Naive thymus-derived CD8-positive, alpha-beta T cell (primary cell): ENCODE data around the gene MGA. TPM values are rescaled to one million over a fixed set of nuclear protein-coding genes. Genes with fewer than 3 reads are reported as not detected.

ENCODE experiments used
- ATAC-seq, 2 donors: fragments of 150-1000 bp; cut with Tn5 transposase in 1 of 2; sonication (Bioruptor Pico), chemical (Tn5 transposase) in 1 of 2; 1 replicate in 1 of 2; 2 replicates in 1 of 2; pipeline ENCODE4 v1.10.0; 2021; ENCODE audit warnings: mild to moderate bottlenecking in 2 of 2, moderate library complexity in 2 of 2
- POLR2A ChIA-PET: fragments of 350-600 bp; sonication (Branson Sonifier 250); formaldehyde crosslinking; loops from one replicate; lab custom pipeline; 2021; ENCODE audit warnings: antibody characterized with exemption; lab: Charles Lee
- DNase-seq, 10 donors: peaks; one replicate each; pipeline versions ENCODE4 v3.0.0 to v3.0.0-alpha.2; 2020 to 2022
- H3K27ac Mint-ChIP-seq, 10 donors: one replicate each; pipeline ENCODE4 v1.8.0; 2020 to 2022; ENCODE audit warnings: mild to moderate bottlenecking in 10 of 10, mixed read lengths in 10 of 10, moderate library complexity in 4 of 10, inconsistent platforms in 1 of 10
- H3K27me3 Mint-ChIP-seq, 5 donors: one replicate each; pipeline ENCODE4 v1.8.0; 2021 to 2022; ENCODE audit warnings: mixed read lengths in 5 of 5
- H3K36me3 Mint-ChIP-seq, 3 donors: one replicate each; pipeline ENCODE4 v1.8.0; 2020 to 2022; ENCODE audit warnings: mixed read lengths in 3 of 3, mild to moderate bottlenecking in 2 of 3, inconsistent platforms in 1 of 3
- H3K4me1 Mint-ChIP-seq, 4 donors: one replicate each; pipeline ENCODE4 v1.8.0; 2021 to 2022; ENCODE audit warnings: mixed read lengths in 4 of 4
- H3K4me3 Mint-ChIP-seq, 10 donors: one replicate each; pipeline ENCODE4 v1.8.0; 2020 to 2022; ENCODE audit warnings: mild to moderate bottlenecking in 10 of 10, mixed read lengths in 10 of 10, moderate library complexity in 6 of 10, inconsistent platforms in 1 of 10
- H3K9me3 Mint-ChIP-seq, 9 donors: one replicate each; pipeline ENCODE4 v1.8.0; 2020 to 2022; ENCODE audit warnings: mixed read lengths in 9 of 9, mild to moderate bottlenecking in 3 of 9, inconsistent platforms in 1 of 9, moderate library complexity in 1 of 9
- polyA plus RNA-seq, 3 donors: library from polyadenylated mRNA; unstranded; fragments of 300-500 nt; fragmentation: Illumina TruSeq; gene quantifications; one replicate each; pipeline ENCODE4 v1.2.3, GENCODE V29; 2021
- total RNA-seq, 8 experiments: library from RNA in 2 of 8; stranded (reverse) in 2 of 8; gene quantifications; one replicate each; pipeline ENCODE4 v1.2.3 and lab custom pipeline; 2021 to 2026

The MGA gene
- total and polyA plus RNA-seq, 5 experiments from 2014 or later: 12.2 to 67.6 (median 20.6) TPM

- Mint-ChIP-seq H3K36me3 (peaks cover 0 to 17% (median 3%) of the 10 kb centered on the region in 3 donors), H3K4me1 (peaks cover 34 to 76% (median 75%) of the 10 kb centered on the region in 4 donors), H3K27ac (peak overlapping the region in 5 of 10 donors; percentile 37 to 85 (median 74)), H3K27me3 (no peaks in the 10 kb centered on the region), H3K9me3 (no peaks in the 10 kb centered on the region), H3K4me3 (peak overlapping the region in 2 of 10 donors; percentile 9 to 26)
- ATAC-seq: no peak
- DNase-seq: no peak
- POLR2A ChIA-PET: interaction anchor here (0.6 to 1.4 kb wide), 3 partner anchors 10 to 274 kb away, joined by 3 read pairs; partner anchors contain the start of gene MGA
These were observed 29.6 kb downstream of the MGA start for GRCh38 chr15:41689834-41690233.

- peak overlapping the region in 8 of 10 donors; percentile 24 to 85 (median 44) for H3K27ac Mint-ChIP-seq
- ATAC-seq: peak in 1 of 2 donors; percentile 22
- no peaks in the 10 kb centered on the region for H3K9me3 Mint-ChIP-seq
- no peaks in the 10 kb centered on the region for H3K27me3 Mint-ChIP-seq
- peaks cover 36 to 82% (median 79%) of the 10 kb centered on the region in 4 donors for H3K4me1 Mint-ChIP-seq
- H3K4me3 Mint-ChIP-seq: peak overlapping the region in 4 of 10 donors; percentile 9 to 31 (median 14)
- POLR2A ChIA-PET: interaction anchor here (0.6 to 1.4 kb wide), 4 partner anchors 11 to 221 kb away, joined by 3 to 5 read pairs (median 3); partner anchors contain the start of gene MGA
- H3K36me3 Mint-ChIP-seq: peaks cover 0 to 10% (median under 1%) of the 10 kb centered on the region in 3 donors
- DNase-seq: no peak
These were observed 30.4 kb downstream of the MGA start for GRCh38 chr15:41690636-41691035.

GRCh38 chr15:41691471-41691870, 31.3 kb downstream of the MGA start:
- H3K27me3 Mint-ChIP-seq: no peaks in the 10 kb centered on the region
- peak overlapping the region in 8 of 10 donors; percentile 0 to 39 (median 22) for H3K4me3 Mint-ChIP-seq
- POLR2A ChIA-PET: no interaction called here
- ATAC-seq: peak; percentile 15 to 51
- peaks cover 40 to 83% (median 81%) of the 10 kb centered on the region in 4 donors for H3K4me1 Mint-ChIP-seq
- peak overlapping the region; percentile 15 to 88 (median 57) for H3K27ac Mint-ChIP-seq
- peaks cover 0 to 10% (median under 1%) of the 10 kb centered on the region in 3 donors for H3K36me3 Mint-ChIP-seq
- no peak for DNase-seq
- H3K9me3 Mint-ChIP-seq: no peaks in the 10 kb centered on the region

GRCh38 chr15:41692049-41692448, 31.8 kb downstream of the MGA start:
- H3K9me3 Mint-ChIP-seq: no peaks in the 10 kb centered on the region
- H3K4me1 Mint-ChIP-seq: peaks cover 39 to 83% (median 78%) of the 10 kb centered on the region in 4 donors
- H3K4me3 Mint-ChIP-seq: peak overlapping the region in 7 of 10 donors; percentile 6 to 39 (median 22)
- H3K27ac Mint-ChIP-seq: peak overlapping the region; percentile 40 to 88 (median 70)
- H3K27me3 Mint-ChIP-seq: no peaks in the 10 kb centered on the region
- peaks cover 0 to 12% (median 2%) of the 10 kb centered on the region in 3 donors for H3K36me3 Mint-ChIP-seq
- POLR2A ChIA-PET: no interaction called here
- no peak for ATAC-seq
- DNase-seq: no peak

GRCh38 chr15:41693757-41694156, 33.6 kb downstream of the MGA start:
- Mint-ChIP-seq H3K4me1 (peaks cover 31 to 77% (median 64%) of the 10 kb centered on the region in 4 donors), H3K27ac (peak overlapping the region in 6 of 10 donors; percentile 3 to 66 (median 53)), H3K4me3 (no peak overlapping the region), H3K36me3 (peaks cover 0 to 28% (median 3%) of the 10 kb centered on the region in 3 donors), H3K27me3 (no peaks in the 10 kb centered on the region), H3K9me3 (no peaks in the 10 kb centered on the region)
- DNase-seq: no peak
- ATAC-seq: no peak
- POLR2A ChIA-PET: no interaction called here

- H3K9me3 Mint-ChIP-seq: no peaks in the 10 kb centered on the region
- no peaks in the 10 kb centered on the region for H3K27me3 Mint-ChIP-seq
- peak overlapping the region; percentile 20 to 83 (median 70) for H3K27ac Mint-ChIP-seq
- H3K4me1 Mint-ChIP-seq: peaks cover 30 to 67% (median 54%) of the 10 kb centered on the region in 4 donors
- POLR2A ChIA-PET: interaction anchor here (1.2 to 1.4 kb wide), 2 partner anchors 35 to 78 kb away, joined by 3 to 7 read pairs; partner anchors contain the start of genes MAPKBP1 and MGA
- peak in 9 of 10 donors; percentile 10 to 74 (median 41) for DNase-seq
- peak overlapping the region; percentile 6 to 69 (median 52) for H3K4me3 Mint-ChIP-seq
- peak; percentile 92 to 96 for ATAC-seq
- peaks cover 5 to 48% (median 14%) of the 10 kb centered on the region in 3 donors for H3K36me3 Mint-ChIP-seq
These were observed 35.7 kb downstream of the MGA start for GRCh38 chr15:41695750-41696436.

- POLR2A ChIA-PET: no interaction called here
- no peaks in the 10 kb centered on the region for H3K9me3 Mint-ChIP-seq
- H3K27me3 Mint-ChIP-seq: no peaks in the 10 kb centered on the region
- H3K36me3 Mint-ChIP-seq: peaks cover 5 to 70% (median 20%) of the 10 kb centered on the region in 3 donors
- ATAC-seq: no peak
- DNase-seq: no peak
- peaks cover 15 to 49% (median 35%) of the 10 kb centered on the region in 4 donors for H3K4me1 Mint-ChIP-seq
- no peak overlapping the region for H3K4me3 Mint-ChIP-seq
- H3K27ac Mint-ChIP-seq: peak overlapping the region in 2 of 10 donors; percentile 34 to 57
These were observed 38.6 kb downstream of the MGA start for GRCh38 chr15:41698779-41699178.

GRCh38 chr15:41703120-41703519, 42.9 kb downstream of the MGA start:
- ATAC-seq (no peak), DNase-seq (no peak)
- peak overlapping the region in 1 of 10 donors; percentile 7 for H3K27ac Mint-ChIP-seq
- H3K4me1 Mint-ChIP-seq: peaks cover 7 to 19% (median 13%) of the 10 kb centered on the region in 4 donors
- H3K4me3 Mint-ChIP-seq: no peak overlapping the region
- H3K27me3 Mint-ChIP-seq: no peaks in the 10 kb centered on the region
- peaks cover 5 to 75% (median 23%) of the 10 kb centered on the region in 3 donors for H3K36me3 Mint-ChIP-seq
- POLR2A ChIA-PET: no interaction called here
- H3K9me3 Mint-ChIP-seq: no peaks in the 10 kb centered on the region

- POLR2A ChIA-PET: no interaction called here
- no peak for ATAC-seq
- DNase-seq: no peak
- H3K27ac Mint-ChIP-seq: peak overlapping the region in 1 of 10 donors; percentile 22
- H3K36me3 Mint-ChIP-seq: peaks cover 0 to 79% (median 18%) of the 10 kb centered on the region in 3 donors
- peaks cover 0 to 4% (median 3%) of the 10 kb centered on the region in 4 donors for H3K4me1 Mint-ChIP-seq
- H3K4me3 Mint-ChIP-seq: no peak overlapping the region
- no peaks in the 10 kb centered on the region for H3K27me3 Mint-ChIP-seq
- no peaks in the 10 kb centered on the region for H3K9me3 Mint-ChIP-seq
These were observed 52.8 kb downstream of the MGA start for GRCh38 chr15:41713047-41713446.

GRCh38 chr15:41714291-41714690, 54.1 kb downstream of the MGA start:
- peaks cover 0 to 74% (median 9%) of the 10 kb centered on the region in 3 donors for H3K36me3 Mint-ChIP-seq
- no peak overlapping the region for H3K4me3 Mint-ChIP-seq
- ATAC-seq (no peak), DNase-seq (no peak)
- peak overlapping the region in 1 of 10 donors; percentile 34 for H3K27ac Mint-ChIP-seq
- no peaks in the 10 kb centered on the region for H3K9me3 Mint-ChIP-seq
- peaks cover 0 to 5% (median 3%) of the 10 kb centered on the region in 4 donors for H3K4me1 Mint-ChIP-seq
- H3K27me3 Mint-ChIP-seq: no peaks in the 10 kb centered on the region
- POLR2A ChIA-PET: no interaction called here

GRCh38 chr15:41716864-41717263, 56.7 kb downstream of the MGA start:
- H3K4me3 Mint-ChIP-seq: no peak overlapping the region
- no peaks in the 10 kb centered on the region for H3K27me3 Mint-ChIP-seq
- H3K36me3 Mint-ChIP-seq: peaks cover 0 to 54% (median 11%) of the 10 kb centered on the region in 3 donors
- POLR2A ChIA-PET: no interaction called here
- H3K27ac Mint-ChIP-seq: peak overlapping the region in 1 of 10 donors; percentile 52
- DNase-seq (no peak), ATAC-seq (no peak)
- H3K9me3 Mint-ChIP-seq: no peaks in the 10 kb centered on the region
- peaks cover 0 to 5% (median 2%) of the 10 kb centered on the region in 4 donors for H3K4me1 Mint-ChIP-seq

GRCh38 chr15:41727143-41727542, 66.9 kb downstream of the MGA start:
- ATAC-seq: no peak
- H3K9me3 Mint-ChIP-seq: no peaks in the 10 kb centered on the region
- peak overlapping the region in 3 of 10 donors; percentile 8 to 54 (median 31) for H3K27ac Mint-ChIP-seq
- POLR2A ChIA-PET: interaction anchor here (0.7 kb wide), 2 partner anchors 22 to 90 kb away, joined by 3 read pairs; no protein-coding TSS in a partner anchor
- H3K4me1 Mint-ChIP-seq: peaks cover 0 to 29% (median 10%) of the 10 kb centered on the region in 4 donors
- no peaks in the 10 kb centered on the region for H3K27me3 Mint-ChIP-seq
- H3K4me3 Mint-ChIP-seq: no peak overlapping the region
- peaks cover 0 to 48% (median 0%) of the 10 kb centered on the region in 3 donors for H3K36me3 Mint-ChIP-seq
- no peak for DNase-seq
